OCI-M2 (cell line): ENCODE data around the gene PCTP.

Experiments used
- DNase-seq: peaks from one replicate; lab custom pipeline; 2025; ENCODE audit not compliant: unreplicated experiment; lab: John Stamatoyannopoulos, UW

PCTP gene

DNA sequence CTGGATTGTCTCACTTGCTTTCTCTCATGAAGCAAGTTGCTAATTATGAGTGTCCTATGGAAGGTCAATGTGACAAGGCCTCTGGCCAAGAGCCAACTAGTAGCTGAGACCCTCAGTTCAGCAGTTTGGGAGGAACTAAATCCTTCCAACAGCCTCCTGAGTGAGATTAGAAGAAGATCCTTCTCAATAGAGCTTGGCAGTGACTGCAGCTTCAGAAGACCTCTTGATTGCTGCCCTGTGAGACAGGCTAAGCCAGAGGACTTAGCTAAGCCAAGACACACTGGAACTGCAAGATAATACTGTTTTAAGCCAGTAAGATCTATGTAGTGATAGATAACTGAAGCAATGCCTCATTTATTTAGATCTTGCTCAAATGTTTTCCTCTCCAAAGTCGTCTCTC lies 34.3 kb downstream of the PCTP start:
- no peak for DNase-seq

DNA sequence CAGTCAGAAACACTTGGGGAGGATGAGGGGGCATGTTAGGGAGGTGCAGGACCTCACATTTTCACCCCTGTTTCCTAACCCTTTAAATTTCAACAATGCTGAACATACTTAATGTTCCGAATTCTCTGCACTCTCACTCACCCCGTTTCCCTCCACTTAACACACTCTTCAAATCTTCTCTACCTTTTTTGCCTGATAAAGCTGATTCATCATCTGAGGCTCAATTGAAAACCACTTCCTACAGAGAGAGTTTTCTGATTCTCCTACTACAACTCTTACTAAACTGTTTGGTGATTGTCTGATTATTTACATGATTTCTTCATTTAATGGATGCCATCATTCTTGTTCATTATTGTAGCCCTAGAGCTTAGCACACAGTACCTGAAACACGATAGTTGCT lies 42.4 kb downstream of the PCTP start:
- DNase-seq: no peak

DNA sequence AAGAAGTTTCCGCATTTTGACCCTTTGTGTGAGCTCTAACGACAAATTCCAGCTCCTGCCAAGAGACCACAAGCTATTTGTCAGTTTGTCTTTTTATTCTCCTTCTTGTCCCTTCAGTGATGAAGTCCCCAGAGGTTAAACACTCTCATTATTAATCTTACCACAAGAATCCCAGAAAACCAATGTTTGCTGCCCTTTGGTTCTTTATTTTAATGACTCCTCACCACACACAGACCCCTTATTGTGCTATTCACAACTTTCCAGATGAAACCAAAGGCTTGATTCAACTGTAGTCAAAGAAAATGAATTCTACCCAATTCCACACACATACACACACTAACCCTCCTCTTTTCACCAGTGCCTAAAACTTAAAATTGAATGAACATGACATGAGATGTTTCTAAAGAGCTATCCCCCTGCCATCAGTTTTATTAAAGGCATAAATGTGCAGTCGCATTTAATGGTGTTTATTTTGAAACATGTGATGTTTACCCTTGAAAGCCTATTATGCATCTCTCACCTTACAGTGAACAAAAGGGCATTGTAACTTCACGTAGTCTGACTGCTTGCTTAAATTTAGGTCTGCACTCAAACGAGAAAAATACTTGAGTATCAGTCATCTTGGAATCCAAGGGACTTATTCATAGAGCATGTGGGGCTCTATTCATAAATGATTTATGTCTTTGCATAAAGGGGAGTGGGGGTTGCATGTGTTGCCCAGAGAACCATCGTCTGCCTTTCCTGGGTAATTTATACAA lies 44.1 kb downstream of the PCTP start:
- DNase-seq: no peak

DNA sequence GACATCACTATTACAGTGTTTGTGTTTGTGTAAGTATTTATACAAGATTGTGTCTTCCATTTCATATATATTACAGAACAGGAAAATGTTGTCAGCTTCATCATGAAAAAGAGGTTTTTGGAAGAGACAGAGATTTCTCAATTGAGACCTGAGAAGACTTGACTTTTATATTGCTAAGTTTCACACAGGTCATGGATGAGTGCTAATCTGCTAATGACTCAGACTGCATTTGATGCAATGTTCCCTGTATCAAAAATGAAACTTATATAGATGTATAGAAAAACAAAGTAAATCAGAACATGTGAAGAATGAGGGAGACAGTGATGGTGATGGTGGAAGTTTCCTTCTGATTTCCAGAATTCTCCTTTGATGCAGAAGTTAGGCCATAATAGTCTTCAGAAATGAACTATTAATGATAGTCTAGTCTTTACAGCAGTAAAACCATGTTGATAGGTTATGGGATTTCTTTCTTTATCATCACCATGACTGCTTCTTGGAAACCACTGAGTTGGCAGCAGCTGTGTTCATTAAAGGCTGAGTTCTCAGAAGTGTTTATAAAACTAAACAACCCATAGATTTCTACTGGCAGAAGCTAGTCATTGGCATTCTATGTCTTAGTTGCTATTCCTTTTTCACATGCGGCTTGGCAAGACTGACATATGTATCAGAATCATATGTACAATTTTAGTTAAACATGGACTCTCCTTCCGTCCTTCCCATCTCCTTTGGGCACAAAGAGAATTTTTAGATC lies 56.1 kb downstream of the PCTP start:
- DNase-seq: no peak

DNA sequence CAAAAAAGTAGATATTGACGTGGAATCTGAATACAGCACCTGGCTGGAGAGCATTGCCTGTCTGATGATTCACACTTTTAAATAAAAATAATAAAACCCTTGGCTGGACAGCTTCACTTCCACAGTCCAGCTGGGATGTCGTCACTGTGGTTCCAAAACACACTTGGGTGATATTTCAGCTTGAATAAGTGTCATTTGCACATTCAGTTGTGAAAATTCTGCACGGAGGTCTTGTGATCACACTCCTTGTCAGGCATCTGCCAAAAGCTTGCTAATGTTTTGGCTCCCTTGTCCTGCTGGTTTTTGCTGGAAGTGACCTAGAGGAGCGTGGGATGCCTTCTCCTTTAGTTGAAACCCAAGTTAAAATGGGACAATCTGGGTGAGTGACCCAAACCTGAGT lies 60.7 kb downstream of the PCTP start:
- DNase-seq: no peak

DNA sequence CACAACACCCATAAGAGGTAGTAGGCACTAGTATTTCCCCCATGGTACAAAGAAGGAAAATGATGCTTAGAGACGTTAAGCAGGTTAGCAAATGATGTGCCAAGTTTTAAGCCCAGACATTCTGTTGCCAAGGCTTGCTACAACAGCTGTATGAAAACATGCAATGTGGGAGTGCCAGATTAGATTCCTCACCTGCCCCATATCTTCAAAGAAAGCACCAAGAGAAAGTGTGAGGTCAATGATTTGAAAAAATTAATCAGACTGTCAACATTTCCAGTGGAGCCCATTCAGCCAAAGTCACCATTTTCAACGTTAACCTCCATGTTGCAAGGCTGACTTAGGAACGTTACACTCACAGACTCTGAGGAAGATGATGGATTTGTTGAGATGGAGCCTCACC lies 61.5 kb downstream of the PCTP start:
- DNase-seq: no peak

DNA sequence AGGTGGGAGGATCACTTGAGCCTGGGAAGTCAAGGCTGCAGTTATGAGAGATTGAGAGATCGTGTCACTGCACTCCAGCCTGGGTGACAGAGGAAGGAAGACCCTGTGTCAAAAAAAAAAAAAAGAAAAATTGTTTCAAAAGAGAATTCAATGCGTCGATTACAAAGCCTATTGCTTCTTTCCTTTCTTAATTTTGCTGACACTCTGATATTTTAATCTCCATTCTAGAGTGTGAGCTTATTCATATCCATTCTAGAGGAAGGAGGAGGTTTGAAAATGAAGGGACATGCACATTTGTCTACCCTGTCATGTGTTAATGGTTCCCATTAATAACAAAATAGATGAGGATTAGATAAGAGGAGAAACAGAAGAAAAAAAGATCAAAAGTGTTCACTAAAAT lies 63.1 kb downstream of the PCTP start:
- DNase-seq: no peak

DNA sequence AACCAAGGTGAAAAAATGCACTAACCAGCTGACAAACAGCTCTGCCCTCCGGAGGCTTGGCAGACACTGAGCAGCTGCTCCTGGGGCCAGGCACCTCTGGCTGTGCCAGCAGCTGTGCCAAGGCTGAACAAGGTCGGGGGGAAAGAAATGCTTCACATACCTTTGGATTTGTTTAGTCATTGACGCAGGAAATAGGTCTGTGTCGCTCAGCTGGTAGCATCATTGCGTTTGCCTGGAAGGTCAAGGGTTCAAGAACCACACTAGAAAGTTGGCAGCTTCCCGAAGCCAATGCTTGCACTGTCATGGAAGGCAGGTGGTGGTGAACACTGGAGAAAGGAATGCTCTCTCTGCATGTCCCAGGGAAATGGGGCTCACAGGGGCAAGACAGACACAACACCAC lies 63.5 kb downstream of the PCTP start:
- no peak for DNase-seq

DNA sequence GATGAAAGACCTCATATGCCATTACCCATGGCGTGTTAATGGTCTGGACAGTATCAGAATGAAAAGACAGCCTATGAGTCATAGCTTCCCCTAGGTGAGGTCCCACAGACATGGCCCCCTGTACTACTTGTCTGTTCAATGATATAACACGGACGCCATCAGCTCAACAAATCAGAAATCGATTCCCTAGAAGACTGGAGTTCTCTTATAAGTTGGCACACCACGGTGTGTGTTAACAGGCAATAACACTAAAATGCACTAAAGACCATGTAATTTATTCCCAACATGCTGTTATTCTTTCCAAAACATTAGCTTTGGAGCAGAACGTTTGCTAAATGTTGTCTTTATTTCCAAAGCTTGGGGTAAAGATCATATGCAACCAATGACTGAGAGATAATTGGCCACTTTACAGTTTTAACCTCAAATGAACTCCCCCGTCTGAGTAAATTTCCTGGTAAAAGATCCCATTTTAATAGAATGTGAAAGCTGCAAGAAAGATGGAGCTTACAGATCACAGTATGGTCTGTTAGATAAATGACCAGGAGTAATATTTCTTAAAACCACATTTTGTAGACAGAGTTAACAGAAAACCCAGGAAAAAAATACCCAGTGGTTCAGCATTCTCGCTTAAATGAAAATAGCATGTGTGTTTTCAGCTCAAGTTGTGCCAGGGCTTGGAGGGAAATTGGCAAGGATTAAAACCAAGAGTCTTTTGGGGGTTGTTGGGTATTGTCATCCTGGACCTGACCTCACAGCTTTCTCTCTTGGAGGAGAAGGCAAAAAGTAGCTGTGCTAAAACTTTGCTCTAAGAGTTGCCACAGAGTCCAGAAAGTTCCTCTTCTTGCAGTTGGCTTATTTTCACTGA lies 65.9 kb downstream of the PCTP start:
- DNase-seq: no peak

DNA sequence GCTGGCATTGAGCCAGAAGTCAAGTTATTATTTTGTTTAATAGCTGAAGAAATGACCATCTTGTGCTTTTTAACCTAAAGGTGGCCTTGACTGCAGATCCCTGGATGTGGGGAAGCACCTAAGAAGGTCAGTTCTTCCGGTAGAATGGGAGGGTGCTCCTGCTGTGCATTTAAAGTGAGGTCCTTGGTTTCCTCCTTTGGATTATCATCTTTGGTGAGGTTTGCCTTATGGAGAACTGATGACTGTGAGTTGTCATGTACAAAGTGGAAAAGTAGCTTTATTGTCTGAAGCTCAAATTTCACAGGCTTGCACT lies 66.5 kb downstream of the PCTP start:
- DNase-seq: no peak

DNA sequence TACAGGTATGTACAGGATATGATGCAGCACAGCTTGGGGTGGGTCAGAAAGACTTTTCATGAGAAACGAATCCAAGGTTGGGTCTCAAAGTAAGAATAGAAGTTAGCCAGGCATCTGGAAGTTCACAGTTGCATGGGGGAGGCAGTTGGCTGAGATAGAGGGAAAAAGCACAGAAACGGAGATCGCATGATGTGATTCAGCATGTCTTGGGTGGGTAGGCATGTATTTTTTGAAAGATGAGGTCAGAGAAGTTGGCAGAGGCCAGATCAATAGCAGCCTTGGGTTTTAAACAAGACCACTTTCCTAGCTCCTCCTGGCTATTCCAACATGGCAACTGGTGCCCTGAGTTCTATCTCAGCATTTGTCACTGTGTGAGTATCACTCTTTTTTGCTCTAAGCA lies 67.2 kb downstream of the PCTP start:
- DNase-seq: no peak

DNA sequence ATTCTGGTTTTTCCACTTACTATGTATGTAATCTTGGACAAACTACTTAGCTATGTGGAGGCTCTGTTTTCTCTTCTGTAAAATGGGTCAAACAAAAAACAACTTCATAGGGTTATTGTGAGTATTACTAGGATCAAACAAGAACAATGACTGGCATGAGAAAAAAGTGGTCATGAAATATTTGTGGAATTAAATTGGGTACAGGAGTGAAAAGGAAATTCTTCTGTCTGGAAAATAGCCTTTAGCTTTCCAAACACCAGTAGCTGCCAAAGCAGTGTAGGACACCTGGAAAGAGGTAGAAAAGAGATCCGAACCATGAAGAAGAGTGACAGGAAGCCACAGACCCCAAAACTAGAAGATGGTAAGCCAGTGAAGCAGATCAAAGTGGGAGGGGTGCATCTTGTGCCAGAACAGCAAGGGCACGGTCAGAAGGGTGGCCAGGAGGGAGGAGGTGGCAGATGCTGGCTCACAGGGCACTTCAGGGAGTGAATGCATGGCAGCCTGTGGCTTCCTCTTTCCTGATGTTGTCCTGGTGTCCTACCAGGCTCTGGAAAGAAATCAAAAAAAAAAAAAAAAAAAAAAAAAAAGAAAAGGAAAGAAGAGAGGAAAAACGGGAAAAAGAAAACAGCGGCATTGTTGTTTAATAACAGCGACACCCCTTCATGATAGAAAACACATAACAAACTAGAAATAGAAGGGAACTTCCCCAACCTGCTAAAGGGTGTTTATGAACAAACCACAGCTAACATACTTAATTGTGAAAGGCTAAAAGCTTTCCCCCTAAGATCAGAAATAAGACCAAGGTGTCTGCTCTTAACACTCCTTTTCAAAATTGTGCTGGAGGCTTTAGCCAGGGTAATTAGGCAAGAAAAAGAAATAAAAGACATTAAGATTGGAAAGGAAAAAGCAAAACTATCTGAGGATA lies 67.9 kb downstream of the PCTP start:
- DNase-seq: no peak

DNA sequence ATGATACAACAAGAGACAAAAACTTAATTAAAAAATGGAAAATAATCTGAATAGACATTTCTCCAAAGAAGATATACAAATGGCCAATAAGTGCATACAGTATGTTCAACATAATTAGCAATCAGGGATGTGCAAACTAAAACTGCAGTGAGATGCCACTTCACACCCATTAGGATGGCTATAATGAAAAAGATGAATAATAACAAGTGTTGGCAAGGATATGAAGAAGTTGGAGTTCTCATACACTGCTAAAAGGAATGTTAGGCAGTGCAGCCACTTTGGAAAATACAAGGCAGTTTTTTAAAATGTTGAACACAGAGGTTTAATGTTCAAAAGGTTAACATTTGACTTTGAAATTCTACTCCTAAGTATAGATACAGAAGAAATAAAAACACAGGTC lies 69.8 kb downstream of the PCTP start:
- DNase-seq: no peak

DNA sequence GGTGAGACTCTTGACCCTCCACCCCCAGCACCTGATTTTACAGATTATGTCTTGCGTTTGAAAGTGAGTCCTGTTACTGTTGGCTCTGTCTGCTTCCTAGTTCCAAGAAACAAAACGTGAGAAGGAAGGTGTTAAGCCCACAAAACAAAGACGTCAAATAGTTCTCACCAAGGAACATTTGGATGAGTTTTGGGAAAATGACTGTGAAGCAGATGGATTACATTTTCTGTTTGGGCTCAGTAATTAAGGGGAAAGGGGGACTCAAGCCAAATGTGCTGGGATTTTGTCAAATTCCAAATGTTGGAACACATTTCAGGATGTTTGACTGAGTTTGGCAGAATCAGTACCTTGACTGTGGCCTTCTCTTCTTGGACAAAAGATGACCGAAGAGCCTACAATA lies 71.2 kb downstream of the PCTP start:
- no peak for DNase-seq

DNA sequence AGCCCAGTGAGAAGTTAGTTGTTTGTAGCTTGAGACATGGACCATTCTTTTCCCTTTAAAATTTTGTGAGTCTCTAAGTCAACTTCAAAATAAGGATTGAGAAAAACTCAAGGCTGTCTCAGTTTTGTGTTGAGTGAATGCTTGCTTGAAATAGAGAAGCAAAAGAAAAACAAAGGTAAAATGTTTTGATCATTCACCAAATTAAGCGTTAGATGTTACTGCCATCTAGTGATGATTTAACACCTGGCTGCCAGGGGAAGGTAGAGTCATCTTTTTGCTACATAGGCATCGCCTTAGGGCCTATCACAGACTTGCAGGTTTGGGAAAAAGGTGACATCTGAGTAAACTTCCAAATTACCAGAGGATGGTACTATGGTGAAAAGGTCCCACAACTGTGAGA lies 74.4 kb downstream of the PCTP start:
- no peak for DNase-seq
